ENCODE results near the gene NTRK1. TPM values are rescaled to one million over a fixed set of nuclear protein-coding genes. Genes with fewer than 3 reads are reported as not detected.
"Not testable (repeated sequence)": the region's sequence is repeated elsewhere in the genome, so short reads cannot be mapped to it uniquely, and the experiment has no call there.

Gene NTRK1
- total RNA-seq, 1 donor from 2014 or later = 1.8 TPM

DNA sequence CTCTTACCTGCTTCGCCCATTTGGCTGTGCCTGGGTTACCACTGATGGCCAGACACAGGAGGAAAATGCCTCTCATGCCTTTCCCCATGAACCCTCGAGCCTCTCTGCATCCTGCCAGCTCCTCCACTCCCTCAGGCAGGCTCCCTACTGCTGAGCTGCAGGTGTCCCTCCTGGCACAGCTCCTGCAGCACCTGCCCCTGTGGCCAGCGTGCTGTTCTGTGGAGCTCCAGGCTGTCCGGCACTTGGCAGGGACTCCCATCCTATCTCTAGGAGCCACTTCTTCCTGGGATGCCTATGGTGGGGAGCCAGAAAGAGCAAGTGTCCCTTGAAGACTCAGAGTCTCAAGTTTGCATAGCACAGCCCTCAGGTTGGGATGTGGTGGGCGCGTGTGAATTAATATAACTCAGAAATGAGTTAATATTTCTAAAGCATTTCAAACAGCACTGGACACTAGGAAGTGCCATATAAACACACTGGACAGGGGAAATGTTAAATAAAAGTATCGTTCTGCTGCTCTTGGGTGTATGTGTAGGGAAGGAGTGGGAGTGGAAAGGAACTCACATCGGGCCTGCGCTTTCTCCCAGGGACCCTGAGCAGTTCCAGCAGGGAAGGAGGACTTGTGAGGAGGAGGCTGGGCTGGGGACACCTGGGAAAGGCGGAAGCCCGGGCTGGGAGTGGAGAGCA is 62.5 kb downstream of the NTRK1 start:
- DNase-seq (ENCODE audit: low spot score) (no peak), ATAC-seq (no peak)
- intact Hi-C loops (cut with DNase I) = no loop called here

DNA sequence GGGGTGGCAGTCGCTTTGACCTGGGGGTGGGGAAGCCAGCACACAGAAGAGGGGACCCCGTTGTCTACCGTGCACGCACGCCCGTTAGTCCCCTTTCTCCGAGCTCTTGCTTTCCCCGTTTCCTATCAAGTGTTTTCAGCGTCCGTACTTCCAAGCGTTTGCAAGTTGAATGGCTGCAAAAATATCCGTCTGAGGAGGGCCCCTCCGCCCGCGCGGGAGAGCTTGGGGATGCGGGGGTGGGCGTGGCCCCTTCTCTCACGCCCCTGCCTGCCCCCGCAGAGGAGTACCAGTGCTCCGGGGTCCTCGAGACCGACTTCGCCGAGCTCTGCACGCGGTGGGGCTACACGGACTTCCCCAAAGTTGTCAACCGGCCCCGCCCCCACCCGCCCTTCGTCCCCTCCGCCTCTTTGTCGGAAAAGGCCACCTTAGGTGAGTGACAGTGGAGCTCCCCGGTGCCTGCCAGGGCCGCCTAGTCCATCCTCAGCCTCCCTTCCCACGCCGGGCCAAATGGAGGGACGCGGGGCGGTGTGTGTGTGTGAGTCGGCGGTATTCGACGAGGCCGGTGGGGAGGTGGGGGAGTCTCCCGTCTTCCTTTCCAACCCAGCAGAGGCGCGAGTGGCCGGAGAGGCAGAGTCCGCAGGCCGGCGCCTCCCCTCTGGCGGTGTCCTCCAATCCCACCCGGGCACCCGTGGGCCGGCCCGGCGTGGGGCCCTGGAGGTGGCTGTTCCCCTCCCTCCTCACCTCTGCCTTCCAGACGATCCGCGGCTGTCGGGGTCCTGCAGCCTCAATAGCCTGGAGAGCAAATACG is 63.2 kb downstream of the NTRK1 start:
- ATAC-seq = no peak
- DNase-seq (ENCODE audit: low spot score) = no peak
- intact Hi-C loops (cut with DNase I) = no loop called here

DNA sequence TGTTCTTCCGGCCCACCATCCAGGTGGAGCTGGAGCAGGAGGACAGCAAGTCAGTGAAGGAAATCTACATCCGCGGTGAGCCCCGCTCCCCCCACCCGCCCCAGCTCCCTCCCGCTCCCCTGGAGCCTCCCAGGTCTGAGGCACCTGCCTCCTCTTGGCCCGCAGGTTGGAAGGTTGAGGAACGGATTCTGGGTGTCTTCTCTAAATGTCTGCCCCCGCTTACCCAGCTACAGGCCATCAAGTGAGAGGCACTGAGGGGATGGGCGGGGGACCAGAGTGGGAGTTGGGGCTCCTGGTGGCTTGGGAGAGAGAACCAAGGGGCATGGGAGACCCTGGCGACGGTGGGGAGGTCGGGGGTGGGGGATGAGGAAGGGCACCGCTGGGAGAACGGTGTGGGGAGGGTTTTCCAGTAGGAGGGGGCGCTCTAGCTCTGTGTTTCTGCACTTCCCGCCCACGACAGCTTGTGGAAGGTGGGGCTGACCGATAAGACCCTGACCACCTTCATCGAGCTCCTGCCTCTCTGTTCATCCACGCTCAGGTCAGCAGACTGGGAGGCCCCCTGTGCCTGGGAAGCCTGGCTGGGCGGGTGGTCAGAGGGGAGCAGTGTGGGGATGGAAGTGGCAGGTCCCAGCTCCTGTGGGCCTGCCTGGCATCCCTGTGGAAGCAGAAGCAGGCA is 64.0 kb downstream of the NTRK1 start:
- intact Hi-C loops (cut with DNase I) = no loop called here
- no peak for ATAC-seq
- DNase-seq (ENCODE audit: low spot score) = no peak

- intact Hi-C loops (cut with DNase I) = no loop called here
- DNase-seq (ENCODE audit: low spot score) (no peak), ATAC-seq (no peak)
Observed at GRCh38 chr1:156925154-156926010, 64.7 kb downstream of the NTRK1 start.

GRCh38 chr1:156926175-156926574 is 65.5 kb downstream of the NTRK1 start:
- ATAC-seq (no peak), DNase-seq (ENCODE audit: low spot score) (no peak)
- intact Hi-C loops (cut with DNase I) = no loop called here

GRCh38 chr1:156926695-156927094 is 66.0 kb downstream of the NTRK1 start:
- DNase-seq (ENCODE audit: low spot score); intact Hi-C loops (cut with DNase I); ATAC-seq: not testable (repeated sequence)

DNA sequence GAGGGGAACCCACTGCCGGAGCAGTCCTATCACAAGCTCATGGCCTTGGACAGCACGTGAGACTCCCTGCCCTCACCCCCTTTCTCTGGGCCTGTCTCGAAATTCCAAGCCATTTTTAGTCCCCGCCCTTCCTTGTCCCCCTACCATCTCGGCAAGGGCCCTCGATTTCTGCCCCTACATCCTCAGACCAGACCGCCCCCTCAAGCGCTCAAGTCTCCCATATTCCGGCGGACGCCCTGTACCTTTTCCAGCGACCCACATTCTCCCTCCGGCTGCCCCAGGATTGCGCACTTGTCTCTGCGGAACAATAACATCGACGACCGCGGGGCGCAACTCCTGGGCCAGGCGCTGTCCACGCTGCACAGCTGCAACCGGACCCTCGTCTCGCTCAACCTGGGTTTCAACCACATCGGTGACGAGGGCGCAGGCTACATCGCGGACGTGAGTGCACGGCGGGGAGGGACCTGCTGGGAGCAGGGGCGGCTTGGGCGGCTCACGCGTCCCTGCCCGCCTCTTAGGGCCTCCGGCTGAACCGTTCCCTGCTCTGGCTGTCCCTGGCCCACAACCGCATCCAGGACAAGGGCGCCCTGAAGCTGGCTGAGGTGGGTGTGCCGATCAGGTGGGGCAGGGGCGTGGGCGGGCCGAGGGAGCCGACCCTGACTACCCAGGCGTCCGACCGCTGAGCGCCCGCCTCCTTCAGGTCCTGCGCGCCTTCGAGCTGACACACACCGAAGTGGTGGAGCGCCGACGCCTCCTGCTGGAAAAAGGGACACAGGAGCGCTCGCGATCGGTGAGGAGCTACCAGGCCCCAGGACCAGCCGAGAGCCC is 66.8 kb downstream of the NTRK1 start:
- DNase-seq (ENCODE audit: low spot score) (peak; percentile 83), ATAC-seq (peak; percentile 76)
- intact Hi-C loops (cut with DNase I) = no loop called here

- ATAC-seq = no peak
- DNase-seq (ENCODE audit: low spot score) = no peak
- intact Hi-C loops (cut with DNase I) = no loop called here
Observed at GRCh38 chr1:156928043-156928602, 67.5 kb downstream of the NTRK1 start.

DNA sequence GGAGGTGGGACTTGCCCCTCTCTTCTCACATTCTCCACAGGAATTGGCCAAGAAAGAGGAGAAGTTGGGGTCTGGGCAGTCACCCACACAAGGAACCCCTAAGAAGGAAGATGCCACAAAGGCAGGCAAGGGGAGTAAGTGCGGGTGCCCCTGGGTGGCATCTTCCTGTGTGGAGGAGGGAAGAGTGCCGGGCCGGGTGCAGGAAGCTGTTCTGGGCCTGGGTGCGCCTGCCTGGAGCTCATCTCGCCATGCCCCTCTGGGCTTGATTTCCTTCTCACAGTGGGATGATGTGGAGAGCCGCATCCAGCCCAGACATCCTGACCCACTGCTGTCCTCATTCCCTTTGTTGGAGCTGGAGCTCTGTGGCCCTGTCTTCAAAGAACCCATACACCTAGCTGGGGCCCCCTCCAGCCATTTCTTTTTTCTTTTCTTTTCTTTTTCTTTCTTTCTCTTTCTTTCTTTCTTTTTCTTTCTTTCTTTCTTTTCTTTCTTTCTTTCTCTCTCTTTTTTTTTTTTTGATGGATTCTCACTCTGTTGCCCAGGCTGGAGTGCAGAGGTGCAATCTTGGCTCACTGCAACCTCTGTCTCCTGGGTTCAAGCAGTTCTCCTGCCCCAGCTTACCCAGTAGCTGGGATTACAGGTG is 69.1 kb downstream of the NTRK1 start:
- intact Hi-C loops (cut with DNase I) = no loop called here
- no peak for ATAC-seq
- no peak for DNase-seq (ENCODE audit: low spot score)

DNA sequence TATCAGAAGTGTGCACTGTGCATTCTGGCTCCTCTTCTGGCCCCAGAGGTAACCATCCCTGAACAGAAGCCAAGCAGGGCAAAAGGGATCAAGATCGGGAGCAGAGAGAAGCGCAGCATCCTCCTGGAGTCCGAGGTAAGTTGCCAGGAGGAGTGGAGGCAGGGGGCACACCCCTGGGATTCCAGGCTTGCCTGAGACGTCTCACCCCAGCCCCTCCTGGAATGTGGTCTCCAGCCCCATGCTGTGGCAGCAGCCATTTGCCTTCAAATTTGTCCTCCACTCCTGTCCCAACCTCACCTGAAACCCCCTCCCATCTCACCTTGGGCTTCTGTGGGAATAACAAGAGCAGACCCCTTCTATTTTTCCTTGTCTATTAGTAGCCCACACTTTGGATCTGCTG is 69.8 kb downstream of the NTRK1 start:
- intact Hi-C loops (cut with DNase I) = no loop called here
- ATAC-seq (no peak), DNase-seq (ENCODE audit: low spot score) (no peak)

Other genes with a start within 250 kb of the NTRK1 start
- 5.5 TPM for gene HAPLN2, start 241.4 kb upstream of the NTRK1 start, total RNA-seq
- 0.27 TPM for gene BCAN, start 218.7 kb upstream of the NTRK1 start, total RNA-seq
- gene NES, start 183.5 kb upstream of the NTRK1 start, total RNA-seq = 126 TPM
- gene CRABP2, start 155.3 kb upstream of the NTRK1 start, total RNA-seq = 40.0 TPM
- gene METTL25B, start 132.4 kb upstream of the NTRK1 start, total RNA-seq = 35.9 TPM
- 19.4 TPM for gene ISG20L2, start 132.1 kb upstream of the NTRK1 start, total RNA-seq
- gene MRPL24, start 119.8 kb upstream of the NTRK1 start, total RNA-seq = 59.5 TPM
- 112 TPM for gene HDGF, start 109.2 kb upstream of the NTRK1 start, total RNA-seq
- 52.8 TPM for gene PRCC, start 93.3 kb upstream of the NTRK1 start, total RNA-seq
- gene SH2D2A, start 44.0 kb upstream of the NTRK1 start, total RNA-seq = 1.6 TPM
- gene INSRR, start 1.7 kb upstream of the NTRK1 start, total RNA-seq = 0.40 TPM
- gene PEAR1, start 32.9 kb downstream of the NTRK1 start, total RNA-seq = 74.7 TPM
- gene LRRC71, start 59.8 kb downstream of the NTRK1 start, total RNA-seq = 2.5 TPM
- gene ARHGEF11, start 184.9 kb downstream of the NTRK1 start, total RNA-seq = 38.4 TPM
- not detected for gene ETV3L, start 238.9 kb downstream of the NTRK1 start, total RNA-seq